Endometrium (tissue), 2 donors: ENCODE measurements around the gene JARID2.

Experiments used
- FAIRE-seq: peaks from 2 replicates; lab custom pipeline; 2012; peaks lifted over from hg19 to GRCh38; lab: Jason Lieb, UNC
- donor health status: control.
- donor health status: control.

JARID2 gene

GRCh38 chr6:15358579-15359327 is 112.9 kb downstream of the JARID2 start:
- no peak for FAIRE-seq

GRCh38 chr6:15359335-15359862 is 113.5 kb downstream of the JARID2 start:
- FAIRE-seq: no peak

GRCh38 chr6:15360300-15360699 is 114.4 kb downstream of the JARID2 start:
- FAIRE-seq: no peak

GRCh38 chr6:15361197-15361596 is 115.3 kb downstream of the JARID2 start:
- FAIRE-seq: no peak

GRCh38 chr6:15362274-15363160 is 116.6 kb downstream of the JARID2 start:
- no peak for FAIRE-seq

- no peak for FAIRE-seq
Measured at GRCh38 chr6:15363164-15363522, 117.3 kb downstream of the JARID2 start.

- FAIRE-seq: no peak
Measured at GRCh38 chr6:15363523-15364400, 117.9 kb downstream of the JARID2 start.

- FAIRE-seq: no peak
Measured at GRCh38 chr6:15364401-15365037, 118.7 kb downstream of the JARID2 start.

GRCh38 chr6:15365273-15365687 is 119.4 kb downstream of the JARID2 start:
- FAIRE-seq: no peak

- FAIRE-seq: no peak
Measured at GRCh38 chr6:15366003-15366535, 120.2 kb downstream of the JARID2 start.

- FAIRE-seq: no peak
Measured at GRCh38 chr6:15366879-15367278, 121.0 kb downstream of the JARID2 start.

- no peak for FAIRE-seq
Measured at GRCh38 chr6:15368186-15368585, 122.3 kb downstream of the JARID2 start.

- FAIRE-seq: no peak
Measured at GRCh38 chr6:15368873-15369272, 123.0 kb downstream of the JARID2 start.

- FAIRE-seq: no peak
Measured at GRCh38 chr6:15369838-15370237, 124.0 kb downstream of the JARID2 start.

GRCh38 chr6:15370733-15371671 is 125.1 kb downstream of the JARID2 start:
- FAIRE-seq: no peak

- FAIRE-seq: no peak
Measured at GRCh38 chr6:15372932-15373331, 127.1 kb downstream of the JARID2 start.

- no peak for FAIRE-seq
Measured at GRCh38 chr6:15374119-15374518, 128.2 kb downstream of the JARID2 start.

GRCh38 chr6:15375018-15375417 is 129.1 kb downstream of the JARID2 start:
- no peak for FAIRE-seq

- no peak for FAIRE-seq
Measured at GRCh38 chr6:15375638-15376290, 129.9 kb downstream of the JARID2 start.
